ENCODE data around the gene SCAMP1.

SCAMP1 gene

GRCh38 chr5:78404682-78405293, 44.4 kb downstream of the SCAMP1 start:
- no peak for TF ChIP-seq CTCF (IDR thresholded peaks at IDR 0.05; ENCODE audit: low read depth, low read length)
- no peak overlapping the region for H3K27ac ChIP-seq

GRCh38 chr5:78405829-78406750, 45.7 kb downstream of the SCAMP1 start:
- DNase-seq = no peak

More at GRCh38 chr5:78404682-78405293, 44.4 kb downstream of the SCAMP1 start:
- Histone ChIP-seq H3K36me3 (peaks cover 6% of the 10 kb centered on the region; the same call in 1 of the 2 replicates), H3K9me3 (ENCODE audit: severe bottlenecking) (no peaks in the 10 kb centered on the region), H3K4me3 (ENCODE audit: low read depth, low read length) (no peak overlapping the region), H3K27me3 (ENCODE audit: insufficient read depth, low read depth, severe bottlenecking) (no peaks in the 10 kb centered on the region)
- no peak for DNase-seq

GRCh38 chr5:78407458-78407857, 47.0 kb downstream of the SCAMP1 start:
- Histone ChIP-seq H3K27me3 (ENCODE audit: insufficient read depth, low read depth, severe bottlenecking) (no peaks in the 10 kb centered on the region), H3K9me3 (ENCODE audit: severe bottlenecking) (no peaks in the 10 kb centered on the region), H3K4me3 (ENCODE audit: low read depth, low read length) (no peak overlapping the region), H3K36me3 (peaks cover 6% of the 10 kb centered on the region; the same call in 1 of the 2 replicates), H3K27ac (no peak overlapping the region)
- DNase-seq = no peak
- TF ChIP-seq CTCF (IDR thresholded peaks at IDR 0.05; ENCODE audit: low read depth, low read length) = no peak

More at GRCh38 chr5:78405829-78406750, 45.7 kb downstream of the SCAMP1 start:
- Histone ChIP-seq H3K27me3 (ENCODE audit: insufficient read depth, low read depth, severe bottlenecking) (no peaks in the 10 kb centered on the region), H3K36me3 (peaks cover 6% of the 10 kb centered on the region; the same call in 1 of the 2 replicates), H3K27ac (no peak overlapping the region), H3K9me3 (ENCODE audit: severe bottlenecking) (no peaks in the 10 kb centered on the region), H3K4me3 (ENCODE audit: low read depth, low read length) (no peak overlapping the region)
- TF ChIP-seq CTCF (IDR thresholded peaks at IDR 0.05; ENCODE audit: low read depth, low read length) = no peak

- Histone ChIP-seq H3K36me3 (peaks cover 17% of the 10 kb centered on the region), H3K27me3 (ENCODE audit: insufficient read depth, low read depth, severe bottlenecking) (no peaks in the 10 kb centered on the region), H3K9me3 (ENCODE audit: severe bottlenecking) (no peaks in the 10 kb centered on the region), H3K4me3 (ENCODE audit: low read depth, low read length) (no peak overlapping the region), H3K27ac (no peak overlapping the region)
- no peak for TF ChIP-seq CTCF (IDR thresholded peaks at IDR 0.05; ENCODE audit: low read depth, low read length)
- DNase-seq = no peak
These were observed 51.2 kb downstream of the SCAMP1 start for GRCh38 chr5:78411586-78411985.

DNA sequence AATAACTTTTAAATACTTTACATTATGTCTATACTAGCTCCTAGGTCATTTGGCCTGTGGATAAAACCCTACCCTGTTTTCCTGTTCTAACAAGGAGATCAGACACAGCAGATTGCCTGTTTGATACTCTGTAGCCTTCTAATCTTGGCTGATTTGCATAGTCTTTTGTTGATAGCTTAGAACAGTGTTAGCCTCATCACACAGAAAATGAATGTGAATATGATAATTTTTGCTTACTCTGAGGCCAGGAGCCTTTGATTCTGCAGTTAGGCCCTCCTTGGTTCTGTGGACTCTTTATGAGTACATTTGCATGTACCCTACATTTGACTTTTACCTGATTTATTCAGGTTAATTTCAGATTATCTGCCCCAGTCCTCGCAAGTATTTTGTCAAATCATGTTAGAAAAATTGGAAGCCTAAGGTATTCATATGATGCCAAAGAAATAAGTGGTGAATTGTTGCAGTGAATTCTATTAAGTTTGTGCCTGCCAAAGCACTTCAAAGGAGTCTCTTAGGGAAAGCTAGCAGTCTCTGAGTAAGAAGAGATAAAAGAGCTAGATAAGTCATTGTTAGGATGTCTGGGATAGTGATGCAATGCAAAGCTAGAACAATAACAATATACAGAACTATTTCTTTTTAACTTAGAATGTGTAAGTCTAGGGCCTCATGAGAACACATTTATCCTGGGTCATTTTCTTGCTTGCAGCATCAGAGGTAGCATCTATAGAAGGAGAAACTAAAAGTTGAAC, 56.4 kb downstream of the SCAMP1 start:
- peaks cover 47% of the 10 kb centered on the region for H3K36me3 ChIP-seq
- DNase-seq = no peak
- no peak for TF ChIP-seq CTCF (IDR thresholded peaks at IDR 0.05; ENCODE audit: low read depth, low read length)
- no peaks in the 10 kb centered on the region for H3K27me3 ChIP-seq (ENCODE audit: insufficient read depth, low read depth, severe bottlenecking)
- no peaks in the 10 kb centered on the region for H3K9me3 ChIP-seq (ENCODE audit: severe bottlenecking)
- no peak overlapping the region for H3K4me3 ChIP-seq (ENCODE audit: low read depth, low read length)
- no peak overlapping the region for H3K27ac ChIP-seq
